MM.1S (cell line): ENCODE results near the gene GATA5.

Experiments used
- DNase-seq: peaks from one replicate; pipeline ENCODE4 v3.0.0-alpha.2; 2015
- H2AFZ ChIP-seq: fragments of 300-600 bp; sonication (generic); 2 replicates; pipeline ENCODE4 v1.6.0; 2016; ENCODE audit warnings: antibody characterized with exemption, low read length
- H3F3A ChIP-seq: fragments of 300-600 bp; sonication (generic); 2 replicates; pipeline ENCODE4 v1.6.1; 2016; ENCODE audit warnings: mild to moderate bottlenecking, antibody characterized with exemption, low read length, moderate library complexity, mixed read lengths; ENCODE audit not compliant: insufficient read depth
- H3K27ac ChIP-seq: fragments of 300-600 bp; sonication (generic); 2 replicates; pipeline ENCODE4 v1.5.1; 2016; ENCODE audit warnings: mild to moderate bottlenecking, low read length
- H3K27me3 ChIP-seq: fragments of 300-600 bp; sonication (generic); replicated peaks from 2 replicates; pipeline ENCODE4 v1.6.0; 2016; ENCODE audit warnings: low read length; ENCODE audit not compliant: insufficient read depth
- H3K36me3 ChIP-seq: fragments of 300-600 bp; sonication (generic); replicated peaks from 2 replicates; pipeline ENCODE4 v1.6.1; 2016; ENCODE audit warnings: mild to moderate bottlenecking, low read length, mixed read lengths; ENCODE audit not compliant: insufficient read depth
- H3K4me1 ChIP-seq: fragments of 300-600 bp; sonication (generic); 2 replicates; pipeline ENCODE4 v1.6.1; 2016; ENCODE audit warnings: low read length, mixed read lengths
- H3K4me2 ChIP-seq: fragments of 300-600 bp; sonication (generic); 2 replicates; pipeline ENCODE4 v1.6.0; 2016; ENCODE audit warnings: low read depth, low read length
- H3K4me3 ChIP-seq: fragments of 300-600 bp; sonication (generic); 2 replicates; pipeline ENCODE4 v1.5.1; 2016; ENCODE audit warnings: low read length, mixed read lengths
- H3K79me2 ChIP-seq: fragments of 300-600 bp; sonication (generic); 2 replicates; pipeline ENCODE4 v1.6.1; 2016; ENCODE audit warnings: mixed run types, low read length, mixed read lengths
- H3K9ac ChIP-seq: fragments of 300-600 bp; sonication (generic); 2 replicates; pipeline ENCODE4 v1.6.1; 2016; ENCODE audit warnings: low read length, mixed read lengths
- H3K9me2 ChIP-seq: fragments of 300-600 bp; sonication (generic); replicated peaks from 2 replicates; pipeline ENCODE4 v1.6.1; 2016; ENCODE audit warnings: mild to moderate bottlenecking, low read length, mixed read lengths; ENCODE audit not compliant: insufficient read depth
- H3K9me3 ChIP-seq: fragments of 300-600 bp; sonication (generic); replicated peaks from 2 replicates; pipeline ENCODE4 v1.6.1; 2016; ENCODE audit warnings: mild to moderate bottlenecking, low read length, mixed read lengths; ENCODE audit not compliant: insufficient read depth
- H4K20me1 ChIP-seq: fragments of 300-600 bp; sonication (generic); 2 replicates; pipeline ENCODE4 v1.6.1; 2016; ENCODE audit warnings: mild to moderate bottlenecking, low read length, moderate library complexity, mixed read lengths; ENCODE audit not compliant: insufficient read depth
- CTCF ChIP-seq: fragments of 300-600 bp; sonication (generic); IDR thresholded peaks from 2 replicates; pipeline ENCODE4 v1.5.1; 2016; ENCODE audit warnings: antibody characterized with exemption, low read length, mixed read lengths
- EZH2 ChIP-seq: fragments of 300-600 bp; sonication (generic); optimal IDR thresholded peaks from 2 replicates; pipeline ENCODE3; 2017; ENCODE audit warnings: low read depth, mild to moderate bottlenecking, antibody characterized with exemption, low read length, mixed read lengths
- EZH2phosphoT487 ChIP-seq: fragments of 300-600 bp; sonication (generic); IDR thresholded peaks from 2 replicates; pipeline ENCODE4 v1.6.1; 2018; ENCODE audit warnings: antibody characterized with exemption, low read length

The GATA5 gene

GRCh38 chr20:62448038-62448437, 27.8 kb downstream of the GATA5 start:
- Histone ChIP-seq H3K9ac (no peak overlapping the region), H3K79me2 (no peaks in the 10 kb centered on the region), H3F3A (no peaks in the 10 kb centered on the region), H3K9me3 (no peaks in the 10 kb centered on the region), H3K4me1 (no peaks in the 10 kb centered on the region), H3K4me2 (no peak overlapping the region), H4K20me1 (no peaks in the 10 kb centered on the region), H3K4me3 (no peak overlapping the region), H3K9me2 (no peaks in the 10 kb centered on the region), H3K27ac (no peak overlapping the region), H3K27me3 (peaks cover 93% of the 10 kb centered on the region), H3K36me3 (no peaks in the 10 kb centered on the region), H2AFZ (no peak overlapping the region)
- no peak for TF ChIP-seq EZH2phosphoT487
- TF ChIP-seq EZH2 = no peak
- TF ChIP-seq CTCF = no peak
- DNase-seq = no peak

GRCh38 chr20:62446888-62447869, 28.6 kb downstream of the GATA5 start:
- Histone ChIP-seq H4K20me1 (no peaks in the 10 kb centered on the region), H3K36me3 (no peaks in the 10 kb centered on the region), H3K9me2 (no peaks in the 10 kb centered on the region), H3K9me3 (no peaks in the 10 kb centered on the region), H3F3A (no peaks in the 10 kb centered on the region), H2AFZ (no peak overlapping the region), H3K4me1 (no peaks in the 10 kb centered on the region), H3K4me2 (no peak overlapping the region), H3K9ac (no peak overlapping the region), H3K27me3 (peaks cover 93% of the 10 kb centered on the region), H3K27ac (no peak overlapping the region), H3K79me2 (no peaks in the 10 kb centered on the region), H3K4me3 (no peak overlapping the region)
- no peak for TF ChIP-seq EZH2phosphoT487
- TF ChIP-seq EZH2 = no peak
- TF ChIP-seq CTCF = no peak
- DNase-seq = no peak

- Histone ChIP-seq H3K36me3 (no peaks in the 10 kb centered on the region), H3K4me2 (no peak overlapping the region), H3K27me3 (peaks cover 96% of the 10 kb centered on the region), H3K9me3 (no peaks in the 10 kb centered on the region), H2AFZ (no peak overlapping the region), H4K20me1 (no peaks in the 10 kb centered on the region), H3K9ac (no peak overlapping the region), H3F3A (no peaks in the 10 kb centered on the region), H3K4me1 (no peaks in the 10 kb centered on the region), H3K79me2 (no peaks in the 10 kb centered on the region), H3K27ac (no peak overlapping the region), H3K4me3 (no peak overlapping the region), H3K9me2 (no peaks in the 10 kb centered on the region)
- DNase-seq = no peak
- TF ChIP-seq EZH2 = no peak
- TF ChIP-seq EZH2phosphoT487 = no peak
- TF ChIP-seq CTCF = no peak
Measured at GRCh38 chr20:62446481-62446880, 29.3 kb downstream of the GATA5 start.
